K562 (cell line): ENCODE results near the gene ACVR2B. TPM values are rescaled to one million over a fixed set of nuclear protein-coding genes. Genes with fewer than 3 reads are reported as not detected.
A peak's percentile ranks its signal among the peaks of the same experiment; 100 is the strongest.

ENCODE experiments used
- ATAC-seq: fragments of 200-7000 bp; cut with Tn5 transposase; 3 replicates; pipeline ENCODE4 v1.9.1; 2020; ENCODE audit warnings: moderate library complexity
- BruUV-seq: library from RNA; stranded (reverse); fragments of 400-500 nt; replicated peaks from 2 replicates; lab custom pipeline; 2021; lab: Mats Ljungman, UMichigan
- CTCF ChIA-PET: fragments of 300-600 bp; formaldehyde crosslinking; extraction: SDS; loops from one replicate; lab custom pipeline; 2021; ENCODE audit warnings: low intra/inter-chr PET ratio; lab: Yijun Ruan, JAX
- POLR2A ChIA-PET: fragments of 300-600, 350-650 bp; sonication (Branson Sonifier 250); formaldehyde crosslinking; extraction: SDS; loops from one replicate; lab custom pipeline; 2021; ENCODE audit warnings: antibody characterized with exemption, inconsistent platforms; lab: Yijun Ruan, JAX
- DNase-seq, 4 experiments: peaks; one replicate each; pipeline versions ENCODE4 v3.0.0 to v3.0.0-alpha.2; 2011 to 2018; ENCODE audit warnings: low spot score in 3 of 4, mixed read lengths in 3 of 4; ENCODE audit errors: extremely low read depth in 1 of 4
- FAIRE-seq: peaks from 2 replicates; lab custom pipeline; 2011; peaks lifted over from hg19 to GRCh38; lab: Jason Lieb, UNC
- H2AFZ ChIP-seq: 2 replicates; pipeline ENCODE4 v1.6.0; 2011; ENCODE audit warnings: low read depth, low read length, control low read depth, inconsistent platforms
- H3K27ac ChIP-seq: fragments of 200-600 bp; 3 replicates; pipeline ENCODE4 v1.8.0; 2011; ENCODE audit warnings: low read depth, mild to moderate bottlenecking, control low read depth, inconsistent platforms, low read length, moderate library complexity, mixed read lengths; ENCODE audit errors: extremely low read depth
- H3K27me3 ChIP-seq, 2 experiments: fragments of 300-600 bp in 1 of 2; 2 replicates in 1 of 2; 3 replicates in 1 of 2; pipeline versions ENCODE4 v1.6.0 to v1.8.0; 2011; ENCODE audit warnings: inconsistent platforms in 2 of 2, low read length in 2 of 2, mild to moderate bottlenecking in 1 of 2, mixed read lengths in 1 of 2, moderate library complexity in 1 of 2; ENCODE audit not compliant: control insufficient read depth in 2 of 2, insufficient read depth in 2 of 2
- H3K36me3 ChIP-seq: fragments of 300-600 bp; 3 replicates; pipeline ENCODE4 v1.8.0; 2011; ENCODE audit warnings: mild to moderate bottlenecking, low read length, inconsistent platforms; ENCODE audit not compliant: control insufficient read depth, insufficient read depth
- H3K4me1 ChIP-seq, 2 experiments: fragments of 200-600 bp in 1 of 2; replicated peaks in 1 of 2; 2 replicates in 1 of 2; 3 replicates in 1 of 2; pipeline versions ENCODE4 v1.5.1 to v1.8.0; 2011; ENCODE audit warnings: inconsistent platforms in 2 of 2, low read length in 2 of 2, mild to moderate bottlenecking in 1 of 2, mixed read lengths in 1 of 2, moderate library complexity in 1 of 2; ENCODE audit not compliant: control insufficient read depth in 2 of 2, insufficient read depth in 2 of 2
- H3K4me2 ChIP-seq: 2 replicates; pipeline ENCODE4 v1.6.1; 2011; ENCODE audit warnings: low read length, control low read depth, inconsistent platforms, mixed read lengths; ENCODE audit not compliant: insufficient read depth
- H3K4me3 ChIP-seq: fragments of 200-600 bp; sonication (generic), shearing (Covaris generic); 2 replicates; pipeline ENCODE4 v1.5.1; 2016; ENCODE audit warnings: control low read depth, inconsistent platforms
- H3K79me2 ChIP-seq: fragments of 200-600 bp; 3 replicates; pipeline ENCODE4 v1.8.0; 2011; ENCODE audit warnings: low read length, inconsistent platforms; ENCODE audit not compliant: control insufficient read depth, insufficient read depth
- H3K9ac ChIP-seq, 2 experiments: 2 replicates each; pipeline versions ENCODE4 v1.6.0 to v1.6.1; 2011; ENCODE audit warnings: low read depth in 2 of 2, low read length in 2 of 2, control low read depth in 1 of 2, inconsistent platforms in 1 of 2, mild to moderate bottlenecking in 1 of 2, mixed read lengths in 1 of 2; ENCODE audit not compliant: insufficient read depth in 1 of 2
- H3K9me1 ChIP-seq: one replicate; pipeline ENCODE4 v1.6.0; 2011; ENCODE audit warnings: inconsistent platforms, mild to moderate bottlenecking, low read length, moderate library complexity; ENCODE audit not compliant: control insufficient read depth, insufficient read depth
- H3K9me3 ChIP-seq: replicated peaks from 2 replicates; pipeline ENCODE4 v1.5.1; 2011; ENCODE audit warnings: low read depth, low read length, inconsistent platforms; ENCODE audit not compliant: control insufficient read depth, insufficient read depth
- H4K20me1 ChIP-seq: replicated peaks from 2 replicates; pipeline ENCODE4 v1.6.1; 2011; ENCODE audit warnings: low read length, inconsistent platforms, mixed read lengths; ENCODE audit not compliant: control insufficient read depth, insufficient read depth
- MTA3 ChIP-seq: fragments of 450-650 bp; formaldehyde crosslinking; IDR thresholded peaks from 2 replicates; pipeline ENCODE4 v1.6.1; 2017; ENCODE audit warnings: mild to moderate bottlenecking, borderline replicate concordance
- PCBP1 ChIP-seq: fragments of 200-400 bp; formaldehyde crosslinking; IDR thresholded peaks from 2 replicates; pipeline ENCODE4 v1.6.1; 2018; ENCODE audit warnings: mild to moderate bottlenecking, low read depth, low read length; ENCODE audit not compliant: poor library complexity, severe bottlenecking
- POLR2G ChIP-seq: fragments of 200-400 bp; formaldehyde crosslinking; IDR thresholded peaks from 2 replicates; pipeline ENCODE4 v1.6.1; 2017; ENCODE audit warnings: low read depth, mild to moderate bottlenecking, antibody characterized with exemption, low read length, moderate library complexity
- RNF219 ChIP-seq: fragments of 250-450 bp; sonication (Bioruptor Pico); IDR thresholded peaks from 2 replicates; pipeline ENCODE4 v1.5.0; 2022; ENCODE audit warnings: mild to moderate bottlenecking
- STAG1 ChIP-seq: sonication (generic); formaldehyde crosslinking; IDR thresholded peaks from 2 replicates; pipeline ENCODE4 v1.5.0; 2020; ENCODE audit warnings: missing genetic modification reagents, borderline replicate concordance
- TBP ChIP-seq: optimal IDR thresholded peaks from 2 replicates; pipeline ENCODE3; 2011; ENCODE audit warnings: low read depth, low read length, improper control_type of control experiment
- ZC3H8 ChIP-seq: fragments of 450-650 bp; IDR thresholded peaks from 2 replicates; pipeline ENCODE4 v1.6.1; 2017
- ZNF395 ChIP-seq: fragments of 200-800 bp; sonication (Bioruptor generic); IDR thresholded peaks from 2 replicates; pipeline ENCODE4 v1.6.1; 2017; ENCODE audit warnings: missing genetic modification characterization, missing compliant biosample characterization
- ZNF778 ChIP-seq: fragments of 450-650 bp; formaldehyde crosslinking; IDR thresholded peaks from 2 replicates; pipeline ENCODE4 v1.4.0; 2020; ENCODE audit warnings: mild to moderate bottlenecking, moderate library complexity
- ZNF780A ChIP-seq: fragments of 250-450 bp; sonication (Bioruptor Pico); IDR thresholded peaks from 2 replicates; pipeline ENCODE4 v1.5.0; 2021; ENCODE audit warnings: mild to moderate bottlenecking
- WGBS: fragments of 100-300 bp; shearing (Covaris generic); methylation state at CpG from one replicate; pipeline ENCODE4 v1.1.6; 2016; ENCODE audit warnings: low coverage, mixed read lengths; ENCODE audit not compliant: insufficient coverage; ENCODE audit errors: missing lambda C conversion rate; 5-methylcytosine and 5-hydroxymethylcytosine counted together
- in situ Hi-C: fragments of 300-500 bp; cut with MboI; formaldehyde crosslinking; loops from 4 replicates; pipeline ENCODE4 v1.15.0; 2018; ENCODE audit warnings: inconsistent platforms, mixed read lengths
- intact Hi-C: fragments of 100-400 bp; cut with micrococcal nuclease; formaldehyde crosslinking; loops from 2 replicates; pipeline ENCODE4 v1.14.2; 2022
- polyA plus RNA-seq, 8 experiments: library from polyadenylated mRNA; depleted of rRNA in 4 of 8; stranded (reverse) in 5 of 8; unstranded in 3 of 8; fragments of >200 nt; fragmentation: Nextera tagmentation in 2 of 8; fragmentation: Illumina TruSeq in 1 of 8; extraction: Ambion mirVana in 2 of 8; extraction: Trizol in 1 of 8; gene quantifications; 2 replicates each; pipeline versions ENCODE4 v1.2.1 to v1.2.3, GENCODE V29; 2011 to 2014; ENCODE audit warnings: inconsistent platforms in 1 of 8, missing spikeins in 1 of 8
- total RNA-seq, 7 experiments: library from RNA; depleted of rRNA in 6 of 7; stranded (reverse); fragments of >200 nt in 6 of 7; fragmentation: Illumina TruSeq in 2 of 7; extraction: Trizol in 2 of 7; gene quantifications; 2 replicates each; pipeline versions ENCODE4 v1.2.1 to v1.2.3, GENCODE V29; 2011 to 2021; ENCODE audit warnings: low replicate concordance in 1 of 7

Gene ACVR2B
- total and polyA plus RNA-seq, 9 of the 15 experiments (the other 6 are each of a cell fraction or from before 2014, with no cell fraction given): 1.8 to 23.7 (median 7.1) TPM

GRCh38 chr3:38459499-38460048, 5.9 kb downstream of the ACVR2B start:
- Histone ChIP-seq H2AFZ (no peak overlapping the region), H3K27me3 (no peaks in the 10 kb centered on the region), H3K9me3 (no peaks in the 10 kb centered on the region), H3K9me1 (peaks cover 5% of the 10 kb centered on the region), H3K4me3 (no peak overlapping the region)
- POLR2A ChIA-PET: interaction anchor here (0.7 to 1.3 kb wide), 2 partner anchors 11 to 83 kb away, joined by 3 read pairs; no protein-coding TSS in a partner anchor
- DNase-seq (peak in 1 of 4 experiments; percentile 7), FAIRE-seq (no peak)
- TF ChIP-seq PCBP1 (no peak), POLR2G (peak; percentile 32; the same call in 1 of the 2 replicates)
- TF ChIP-seq, all 486 proteins: peak for 1
- no peak for ATAC-seq
- CTCF ChIA-PET: no interaction called here
- no peak overlapping the region for H3K27ac ChIP-seq
- peak overlapping the region in 1 of 2 experiments; percentile 18; a peak in 2 of 4 replicates for H3K9ac ChIP-seq
- 69% methylated on average over 10 of the region's 10 CpGs for WGBS
- H4K20me1 ChIP-seq: peaks cover 41% of the 10 kb centered on the region
- peaks cover 19 to 23% of the 10 kb centered on the region in 2 experiments for H3K4me1 ChIP-seq
- peaks cover 70% of the 10 kb centered on the region for H3K79me2 ChIP-seq
- no peaks in the 10 kb centered on the region for H3K36me3 ChIP-seq
- in situ Hi-C loops: no loop called here
- BruUV-seq: no TSS peak
- no peak overlapping the region for H3K4me2 ChIP-seq
- intact Hi-C loops: no loop called here

- intact Hi-C loops: no loop called here
- Histone ChIP-seq H3K9ac (no peak overlapping the region), H3K79me2 (peaks cover 60% of the 10 kb centered on the region), H3K4me1 (peaks cover 12 to 16% of the 10 kb centered on the region in 2 experiments), H3K4me2 (no peak overlapping the region), H3K36me3 (no peaks in the 10 kb centered on the region), H4K20me1 (peaks cover 38% of the 10 kb centered on the region), H2AFZ (no peak overlapping the region), H3K27me3 (no peaks in the 10 kb centered on the region), H3K9me1 (peaks cover 5% of the 10 kb centered on the region), H3K4me3 (no peak overlapping the region), H3K27ac (no peak overlapping the region), H3K9me3 (no peaks in the 10 kb centered on the region)
- in situ Hi-C loops: no loop called here
- BruUV-seq: no TSS peak
- FAIRE-seq (no peak), DNase-seq (no peak), ATAC-seq (no peak)
- ChIA-PET POLR2A (interaction anchor here (0.7 to 1.3 kb wide), 4 partner anchors 9 to 84 kb away, joined by 3 read pairs; no protein-coding TSS in a partner anchor), CTCF (no interaction called here)
- 69% methylated on average over 12 of the region's 12 CpGs for WGBS
- no peak for TF ChIP-seq ZNF395
- no peak for TF ChIP-seq MTA3
- TF ChIP-seq ZNF778: no peak
- no peak for TF ChIP-seq RNF219 (CRISPR knock-in tag)
- no peak for TF ChIP-seq TBP
- TF ChIP-seq ZC3H8: no peak
- TF ChIP-seq STAG1 (CRISPR knock-in tag): no peak
- no peak for TF ChIP-seq ZNF780A (CRISPR knock-in tag)
Observed at GRCh38 chr3:38460377-38461270, 6.9 kb downstream of the ACVR2B start.
